ENCODE data around the gene KLHL29.

DNA sequence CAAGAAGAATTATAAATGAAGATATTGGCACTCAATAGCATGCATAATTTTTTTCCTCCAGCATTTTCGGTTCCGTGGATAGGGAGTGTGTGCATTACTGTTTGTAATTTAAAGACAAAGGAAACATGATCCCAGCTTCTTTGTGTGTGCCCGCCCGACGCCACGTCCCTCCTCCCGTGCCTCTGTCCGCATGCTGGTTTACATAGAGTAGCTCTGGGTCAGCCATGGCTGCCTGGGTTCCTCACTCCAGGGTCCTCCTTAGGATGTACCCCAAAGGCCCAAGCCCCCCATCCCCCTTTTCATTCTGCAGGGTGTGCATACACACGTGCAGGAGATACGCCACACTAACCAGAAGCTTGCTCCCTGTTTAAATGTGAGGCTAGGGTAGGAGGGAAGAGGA lies 214.7 kb downstream of the KLHL29 start:
- TF ChIP-seq, protein P1, sequence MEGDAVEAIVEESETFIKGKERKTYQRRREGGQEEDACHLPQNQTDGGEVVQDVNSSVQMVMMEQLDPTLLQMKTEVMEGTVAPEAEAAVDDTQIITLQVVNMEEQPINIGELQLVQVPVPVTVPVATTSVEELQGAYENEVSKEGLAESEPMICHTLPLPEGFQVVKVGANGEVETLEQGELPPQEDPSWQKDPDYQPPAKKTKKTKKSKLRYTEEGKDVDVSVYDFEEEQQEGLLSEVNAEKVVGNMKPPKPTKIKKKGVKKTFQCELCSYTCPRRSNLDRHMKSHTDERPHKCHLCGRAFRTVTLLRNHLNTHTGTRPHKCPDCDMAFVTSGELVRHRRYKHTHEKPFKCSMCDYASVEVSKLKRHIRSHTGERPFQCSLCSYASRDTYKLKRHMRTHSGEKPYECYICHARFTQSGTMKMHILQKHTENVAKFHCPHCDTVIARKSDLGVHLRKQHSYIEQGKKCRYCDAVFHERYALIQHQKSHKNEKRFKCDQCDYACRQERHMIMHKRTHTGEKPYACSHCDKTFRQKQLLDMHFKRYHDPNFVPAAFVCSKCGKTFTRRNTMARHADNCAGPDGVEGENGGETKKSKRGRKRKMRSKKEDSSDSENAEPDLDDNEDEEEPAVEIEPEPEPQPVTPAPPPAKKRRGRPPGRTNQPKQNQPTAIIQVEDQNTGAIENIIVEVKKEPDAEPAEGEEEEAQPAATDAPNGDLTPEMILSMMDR (IDR thresholded peaks at IDR 0.05), result no peak
- TF ChIP-seq POLR2A (IDR thresholded peaks at IDR 0.05), result no peak
